Endometrial microvascular endothelial cells (primary cell): ENCODE results near the gene GDF2. TPM values are rescaled to one million over a fixed set of nuclear protein-coding genes. Genes with fewer than 3 reads are reported as not detected.

Experiments
- in situ Hi-C: cut with HindIII; loops from 2 replicates; pipeline ENCODE4 v1.10.0; 2017; ENCODE audit warnings: low sequenced_read_pairs, low pct_unique_long_range_greater_than_20kb; ENCODE audit errors: inconsistent ontology term
- total RNA-seq: library from RNA; depleted of rRNA; stranded (reverse); fragments of >200 nt; gene quantifications from one replicate; pipeline ENCODE4 v1.2.3, GENCODE V29; 2015; ENCODE audit errors: inconsistent ontology term

GDF2 gene
- total RNA-seq, 1 donor from 2014 or later = not detected

- in situ Hi-C loops = no loop called here
These were observed 24.5 kb downstream of the GDF2 start for GRCh38 chr10:47346581-47347302.

- in situ Hi-C loops = no loop called here
These were observed 25.0 kb downstream of the GDF2 start for GRCh38 chr10:47347303-47347675.

DNA sequence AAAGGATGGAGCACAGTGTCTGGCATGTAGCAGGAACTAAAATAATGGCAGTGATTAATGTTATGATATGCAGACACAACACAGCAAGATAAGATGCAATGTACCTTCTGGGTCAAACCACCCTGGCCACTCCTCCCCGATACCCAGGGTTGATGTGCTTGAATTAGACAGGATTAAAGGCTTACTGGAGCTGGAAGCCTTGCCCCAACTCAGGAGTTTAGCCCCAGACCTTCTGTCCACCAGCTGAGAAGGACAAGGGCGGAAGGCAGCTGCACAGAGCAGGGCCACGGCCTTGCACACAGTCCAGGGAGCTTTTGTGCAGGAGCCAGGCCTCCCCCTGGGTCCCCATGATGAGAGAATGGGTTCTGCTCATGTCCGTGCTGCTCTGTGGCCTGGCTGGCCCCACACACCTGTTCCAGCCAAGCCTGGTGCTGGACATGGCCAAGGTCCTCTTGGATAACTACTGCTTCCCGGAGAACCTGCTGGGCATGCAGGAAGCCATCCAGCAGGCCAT lies 25.9 kb downstream of the GDF2 start, which contains the start of gene RBP3:
Gene RBP3, plus strand, starts transcription at position 226 of the 514 bp plus-strand sequence. Its CDS starts 122 bp downstream, at position 348.
- in situ Hi-C loops = no loop called here

DNA sequence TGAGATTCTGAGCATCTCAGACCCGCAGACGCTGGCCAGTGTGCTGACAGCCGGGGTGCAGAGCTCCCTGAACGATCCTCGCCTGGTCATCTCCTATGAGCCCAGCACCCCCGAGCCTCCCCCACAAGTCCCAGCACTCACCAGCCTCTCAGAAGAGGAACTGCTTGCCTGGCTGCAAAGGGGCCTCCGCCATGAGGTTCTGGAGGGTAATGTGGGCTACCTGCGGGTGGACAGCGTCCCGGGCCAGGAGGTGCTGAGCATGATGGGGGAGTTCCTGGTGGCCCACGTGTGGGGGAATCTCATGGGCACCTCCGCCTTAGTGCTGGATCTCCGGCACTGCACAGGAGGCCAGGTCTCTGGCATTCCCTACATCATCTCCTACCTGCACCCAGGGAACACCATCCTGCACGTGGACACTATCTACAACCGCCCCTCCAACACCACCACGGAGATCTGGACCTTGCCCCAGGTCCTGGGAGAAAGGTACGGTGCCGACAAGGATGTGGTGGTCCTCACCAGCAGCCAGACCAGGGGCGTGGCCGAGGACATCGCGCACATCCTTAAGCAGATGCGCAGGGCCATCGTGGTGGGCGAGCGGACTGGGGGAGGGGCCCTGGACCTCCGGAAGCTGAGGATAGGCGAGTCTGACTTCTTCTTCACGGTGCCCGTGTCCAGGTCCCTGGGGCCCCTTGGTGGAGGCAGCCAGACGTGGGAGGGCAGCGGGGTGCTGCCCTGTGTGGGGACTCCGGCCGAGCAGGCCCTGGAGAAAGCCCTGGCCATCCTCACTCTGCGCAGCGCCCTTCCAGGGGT lies 26.6 kb downstream of the GDF2 start:
- in situ Hi-C loops = no loop called here

GRCh38 chr10:47349516-47349915 lies 27.3 kb downstream of the GDF2 start:
- in situ Hi-C loops = no loop called here

- in situ Hi-C loops = no loop called here
These were observed 27.7 kb downstream of the GDF2 start for GRCh38 chr10:47349941-47350371.

DNA sequence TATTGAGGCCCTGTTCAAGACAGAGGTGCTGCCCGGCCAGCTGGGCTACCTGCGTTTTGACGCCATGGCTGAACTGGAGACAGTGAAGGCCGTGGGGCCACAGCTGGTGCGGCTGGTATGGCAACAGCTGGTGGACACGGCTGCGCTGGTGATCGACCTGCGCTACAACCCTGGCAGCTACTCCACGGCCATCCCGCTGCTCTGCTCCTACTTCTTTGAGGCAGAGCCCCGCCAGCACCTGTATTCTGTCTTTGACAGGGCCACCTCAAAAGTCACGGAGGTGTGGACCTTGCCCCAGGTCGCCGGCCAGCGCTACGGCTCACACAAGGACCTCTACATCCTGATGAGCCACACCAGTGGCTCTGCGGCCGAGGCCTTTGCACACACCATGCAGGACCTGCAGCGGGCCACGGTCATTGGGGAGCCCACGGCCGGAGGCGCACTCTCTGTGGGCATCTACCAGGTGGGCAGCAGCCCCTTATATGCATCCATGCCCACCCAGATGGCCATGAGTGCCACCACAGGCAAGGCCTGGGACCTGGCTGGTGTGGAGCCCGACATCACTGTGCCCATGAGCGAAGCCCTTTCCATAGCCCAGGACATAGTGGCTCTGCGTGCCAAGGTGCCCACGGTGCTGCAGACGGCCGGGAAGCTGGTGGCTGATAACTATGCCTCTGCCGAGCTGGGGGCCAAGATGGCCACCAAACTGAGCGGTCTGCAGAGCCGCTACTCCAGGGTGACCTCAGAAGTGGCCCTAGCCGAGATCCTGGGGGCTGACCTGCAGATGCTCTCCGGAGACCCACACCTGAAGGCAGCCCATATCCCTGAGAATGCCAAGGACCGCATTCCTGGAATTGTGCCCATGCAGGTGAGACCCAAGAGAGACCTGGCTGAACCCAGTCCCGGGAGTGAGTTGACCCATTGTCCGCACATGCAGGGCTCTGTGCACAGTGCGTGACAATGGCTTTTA lies 28.7 kb downstream of the GDF2 start:
- in situ Hi-C loops = no loop called here

- in situ Hi-C loops = no loop called here
These were observed 29.9 kb downstream of the GDF2 start for GRCh38 chr10:47351899-47352815.

GRCh38 chr10:47353351-47353750 lies 31.1 kb downstream of the GDF2 start:
- in situ Hi-C loops = no loop called here

GRCh38 chr10:47354165-47354564 lies 31.9 kb downstream of the GDF2 start:
- in situ Hi-C loops = no loop called here

DNA sequence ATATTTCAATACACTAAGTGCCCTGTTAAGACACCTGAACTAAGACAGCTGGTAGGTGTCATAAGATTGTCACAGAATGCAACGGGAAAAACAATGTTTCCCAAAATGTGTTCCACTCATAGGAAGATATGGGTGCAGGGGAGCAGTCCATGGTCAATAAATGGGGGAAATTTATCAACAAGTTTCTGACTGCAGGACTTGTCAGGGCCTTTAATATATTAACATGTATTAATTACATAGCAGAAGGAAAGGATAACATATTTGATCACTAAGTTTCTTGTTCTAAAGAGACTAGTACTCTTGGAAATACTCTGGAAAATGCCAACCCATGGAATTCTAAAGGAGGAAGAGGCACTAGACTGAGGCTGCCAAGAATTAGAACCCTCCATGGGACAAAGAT lies 32.6 kb downstream of the GDF2 start:
- in situ Hi-C loops = no loop called here

GRCh38 chr10:47356708-47357107 lies 34.5 kb downstream of the GDF2 start:
- in situ Hi-C loops = no loop called here

GRCh38 chr10:47357131-47357582 lies 34.9 kb downstream of the GDF2 start:
- in situ Hi-C loops = no loop called here

DNA sequence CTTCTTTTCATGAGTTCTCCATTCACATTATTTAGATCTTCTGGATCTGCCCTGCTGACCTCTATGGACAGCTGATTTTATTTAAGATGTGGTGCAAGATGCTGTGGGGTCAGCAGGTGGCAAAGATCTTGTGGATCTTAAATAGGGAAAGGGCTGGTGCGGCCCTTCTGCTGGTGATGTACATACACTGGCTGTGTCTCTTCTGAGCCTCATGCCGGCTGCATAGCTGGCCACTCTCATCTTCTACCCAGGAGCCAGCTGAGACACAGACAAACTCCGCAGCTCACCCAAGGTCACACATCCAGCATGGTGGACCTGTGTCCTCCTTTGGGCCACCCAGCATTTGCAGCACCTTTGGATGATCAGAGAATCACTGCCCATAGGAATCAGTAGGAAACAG lies 35.7 kb downstream of the GDF2 start:
- in situ Hi-C loops = no loop called here

DNA sequence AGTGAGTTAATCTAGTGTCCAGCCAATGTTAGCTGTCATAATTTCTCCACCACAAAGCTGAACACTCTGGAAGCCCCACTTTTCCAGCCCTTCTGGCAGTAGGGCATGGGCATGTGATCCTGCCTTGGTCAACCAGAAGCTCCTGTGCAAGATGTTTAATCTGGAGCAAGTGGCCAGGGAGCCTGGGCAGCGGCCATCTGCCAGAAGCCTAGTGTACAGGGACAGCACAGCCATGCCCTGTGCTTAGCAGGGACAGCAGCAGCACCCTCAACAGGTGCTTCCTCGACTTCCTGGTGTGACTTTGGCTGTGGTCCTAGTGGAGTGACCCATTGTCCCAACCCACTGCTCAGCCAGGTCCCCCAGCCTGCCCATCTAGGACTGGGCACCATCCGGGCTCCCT lies 36.2 kb downstream of the GDF2 start:
- in situ Hi-C loops = no loop called here

DNA sequence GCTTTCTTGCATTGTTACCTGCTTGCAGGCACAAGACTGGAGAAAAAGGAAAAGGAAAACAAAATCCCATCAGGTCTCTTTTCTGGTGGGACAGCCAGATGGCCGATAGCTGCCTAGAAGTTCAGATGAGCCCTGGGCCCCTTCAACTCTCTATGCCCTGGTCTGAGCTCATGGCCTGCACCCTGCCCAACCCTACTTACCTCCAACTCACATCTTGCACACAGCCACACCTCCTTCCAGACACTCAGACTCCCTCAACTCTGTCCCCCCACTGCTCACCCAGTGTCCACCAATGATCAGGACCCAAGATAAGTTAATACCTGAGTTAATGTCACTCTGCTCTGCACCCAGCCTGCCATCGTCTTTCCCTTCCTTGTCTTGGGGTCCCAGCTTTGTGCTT lies 36.8 kb downstream of the GDF2 start:
- in situ Hi-C loops = no loop called here

GRCh38 chr10:47359626-47360418 lies 37.6 kb downstream of the GDF2 start:
- in situ Hi-C loops = no loop called here
